H1 (cell line): Measurements from ENCODE around the gene DXO.
"Not testable (repeated sequence)": the region's sequence is repeated elsewhere in the genome, so short reads cannot be mapped to it uniquely, and the experiment has no call there.

ENCODE experiments used
- CEBPB ChIP-seq: IDR thresholded peaks from 2 replicates; pipeline ENCODE4 v1.6.1; 2012; ENCODE audit warnings: low read depth, low read length
- JUND ChIP-seq: IDR thresholded peaks from 2 replicates; pipeline ENCODE4 v1.6.1; 2011; ENCODE audit warnings: mild to moderate bottlenecking, improper control_type of control experiment, low read length
- POLR2A ChIP-seq, 2 experiments: IDR thresholded peaks; 1 replicate in 1 of 2; 2 replicates in 1 of 2; pipeline ENCODE4 v1.6.1; 2011; ENCODE audit warnings: low read depth in 2 of 2, low read length in 2 of 2, mild to moderate bottlenecking in 2 of 2; ENCODE audit errors: control extremely low read depth in 1 of 2
- TF ChIP-seq, protein P1 (sequence below), 3 experiments: IDR thresholded peaks; 1 replicate in 2 of 3; 2 replicates in 1 of 3; pipeline versions ENCODE4 v1.5.1 to v1.6.1; 2011; ENCODE audit warnings: low read length in 3 of 3, mild to moderate bottlenecking in 3 of 3, inconsistent platforms in 2 of 3, low read depth in 1 of 3, moderate library complexity in 1 of 3; ENCODE audit not compliant: insufficient read depth in 1 of 3; ENCODE audit errors: control extremely low read depth in 1 of 3
- TF ChIP-seq, protein P2 (sequence below): IDR thresholded peaks from 2 replicates; pipeline ENCODE4 v1.6.1; 2011; ENCODE audit warnings: low read length, improper control_type of control experiment

DNA sequence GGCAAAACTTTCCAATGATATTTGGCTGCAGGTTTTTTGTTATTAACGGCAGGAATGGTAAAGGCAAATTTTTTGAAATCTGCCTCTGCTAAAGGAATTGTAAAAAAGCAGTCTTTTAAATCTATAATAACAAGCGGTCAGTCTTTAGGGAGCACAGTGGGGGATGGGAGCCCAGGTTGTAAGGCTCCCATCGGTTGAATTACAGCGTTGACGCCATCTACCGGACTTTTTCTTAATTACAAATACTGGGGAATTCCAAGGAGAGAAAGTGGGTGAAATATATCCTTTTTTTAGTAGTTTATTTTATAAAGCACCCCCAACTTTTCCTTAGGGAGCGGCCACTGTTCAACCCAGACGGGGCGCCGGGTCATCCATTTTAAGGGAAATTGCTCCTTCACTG is 17.4 kb upstream of the DXO start:
- TF ChIP-seq, protein P1, sequence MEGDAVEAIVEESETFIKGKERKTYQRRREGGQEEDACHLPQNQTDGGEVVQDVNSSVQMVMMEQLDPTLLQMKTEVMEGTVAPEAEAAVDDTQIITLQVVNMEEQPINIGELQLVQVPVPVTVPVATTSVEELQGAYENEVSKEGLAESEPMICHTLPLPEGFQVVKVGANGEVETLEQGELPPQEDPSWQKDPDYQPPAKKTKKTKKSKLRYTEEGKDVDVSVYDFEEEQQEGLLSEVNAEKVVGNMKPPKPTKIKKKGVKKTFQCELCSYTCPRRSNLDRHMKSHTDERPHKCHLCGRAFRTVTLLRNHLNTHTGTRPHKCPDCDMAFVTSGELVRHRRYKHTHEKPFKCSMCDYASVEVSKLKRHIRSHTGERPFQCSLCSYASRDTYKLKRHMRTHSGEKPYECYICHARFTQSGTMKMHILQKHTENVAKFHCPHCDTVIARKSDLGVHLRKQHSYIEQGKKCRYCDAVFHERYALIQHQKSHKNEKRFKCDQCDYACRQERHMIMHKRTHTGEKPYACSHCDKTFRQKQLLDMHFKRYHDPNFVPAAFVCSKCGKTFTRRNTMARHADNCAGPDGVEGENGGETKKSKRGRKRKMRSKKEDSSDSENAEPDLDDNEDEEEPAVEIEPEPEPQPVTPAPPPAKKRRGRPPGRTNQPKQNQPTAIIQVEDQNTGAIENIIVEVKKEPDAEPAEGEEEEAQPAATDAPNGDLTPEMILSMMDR (IDR thresholded peaks at IDR 0.05; ENCODE audit: control extremely low read depth in 1 of 3, insufficient read depth in 1 of 3, low read depth in 1 of 3, low read length in 3 of 3), result not testable (repeated sequence)
- not testable (repeated sequence) for TF ChIP-seq POLR2A (IDR thresholded peaks at IDR 0.05; ENCODE audit: control extremely low read depth in 1 of 2, low read depth in 2 of 2, low read length in 2 of 2); CEBPB; JUND
- TF ChIP-seq, protein P2, sequence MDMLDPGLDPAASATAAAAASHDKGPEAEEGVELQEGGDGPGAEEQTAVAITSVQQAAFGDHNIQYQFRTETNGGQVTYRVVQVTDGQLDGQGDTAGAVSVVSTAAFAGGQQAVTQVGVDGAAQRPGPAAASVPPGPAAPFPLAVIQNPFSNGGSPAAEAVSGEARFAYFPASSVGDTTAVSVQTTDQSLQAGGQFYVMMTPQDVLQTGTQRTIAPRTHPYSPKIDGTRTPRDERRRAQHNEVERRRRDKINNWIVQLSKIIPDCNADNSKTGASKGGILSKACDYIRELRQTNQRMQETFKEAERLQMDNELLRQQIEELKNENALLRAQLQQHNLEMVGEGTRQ, result not testable (repeated sequence)
